ENCODE data around the gene SLC1A7.

Gene SLC1A7

GRCh38 chr1:53075761-53076163 is 66.7 kb downstream of the SLC1A7 start:
- DNase-seq (ENCODE audit: low spot score): no peak

GRCh38 chr1:53075206-53075605 is 67.2 kb downstream of the SLC1A7 start:
- no peak for DNase-seq (ENCODE audit: low spot score)

GRCh38 chr1:53074313-53075154 is 67.9 kb downstream of the SLC1A7 start:
- DNase-seq (ENCODE audit: low spot score): no peak

GRCh38 chr1:53073868-53074311 is 68.5 kb downstream of the SLC1A7 start:
- DNase-seq (ENCODE audit: low spot score): no peak

- DNase-seq (ENCODE audit: low spot score): no peak
Observed at GRCh38 chr1:53073287-53073686, 69.2 kb downstream of the SLC1A7 start.

- DNase-seq (ENCODE audit: low spot score): no peak
Observed at GRCh38 chr1:53071915-53072314, 70.5 kb downstream of the SLC1A7 start.

- DNase-seq (ENCODE audit: low spot score): no peak
Observed at GRCh38 chr1:53071167-53071865, 71.1 kb downstream of the SLC1A7 start.

GRCh38 chr1:53070621-53071020 is 71.8 kb downstream of the SLC1A7 start:
- DNase-seq (ENCODE audit: low spot score): no peak

- DNase-seq (ENCODE audit: low spot score): no peak
Observed at GRCh38 chr1:53069663-53070327, 72.6 kb downstream of the SLC1A7 start.

GRCh38 chr1:53069265-53069662 is 73.2 kb downstream of the SLC1A7 start:
- DNase-seq (ENCODE audit: low spot score): no peak

- no peak for DNase-seq (ENCODE audit: low spot score)
Observed at GRCh38 chr1:53068314-53069099, 73.9 kb downstream of the SLC1A7 start.

GRCh38 chr1:53067886-53068285 is 74.6 kb downstream of the SLC1A7 start:
- no peak for DNase-seq (ENCODE audit: low spot score)

- DNase-seq (ENCODE audit: low spot score): no peak
Observed at GRCh38 chr1:53066891-53067738, 75.3 kb downstream of the SLC1A7 start.

GRCh38 chr1:53066488-53066887 is 76.0 kb downstream of the SLC1A7 start:
- DNase-seq (ENCODE audit: low spot score): no peak

GRCh38 chr1:53065391-53065790 is 77.0 kb downstream of the SLC1A7 start:
- DNase-seq (ENCODE audit: low spot score): no peak

- no peak for DNase-seq (ENCODE audit: low spot score)
Observed at GRCh38 chr1:53063744-53064515, 78.5 kb downstream of the SLC1A7 start.

- no peak for DNase-seq (ENCODE audit: low spot score)
Observed at GRCh38 chr1:53062708-53063591, 79.5 kb downstream of the SLC1A7 start.

- no peak for DNase-seq (ENCODE audit: low spot score)
Observed at GRCh38 chr1:53061859-53062707, 80.4 kb downstream of the SLC1A7 start, which contains the start of gene PODN. PODN (plus strand) TSS chr1:53062213; CDS start chr1:53069856, 7,643 bp downstream.

All from hematopoietic multipotent progenitor cell treated with erythropoietin and hydrocortisone succinate and interleukin-3 and kit ligand, for 15 days (in vitro differentiated cells).